HG03565 (cell line): ENCODE results near the gene LRRC40.
"Not testable (repeated sequence)": the region's sequence is repeated elsewhere in the genome, so short reads cannot be mapped to it uniquely, and the experiment has no call there.

ENCODE experiments used
- ATAC-seq: cut with Tn5 transposase; IDR thresholded peaks from one replicate; pipeline ENCODE4 v1.9.1; 2021; ENCODE audit warnings: mild to moderate bottlenecking, moderate library complexity; ENCODE audit not compliant: unreplicated experiment

The LRRC40 gene

GRCh38 chr1:70205434-70206118 is at the start of gene LRRC40:
LRRC40 (minus strand) TSS chr1:70205579; CDS start chr1:70205540, 39 bp downstream.
- peak; percentile 77 for ATAC-seq

- no peak for ATAC-seq
These were observed 43.4 kb upstream of the LRRC40 start for GRCh38 chr1:70248729-70249128.

GRCh38 chr1:70247768-70248167 is 42.4 kb upstream of the LRRC40 start:
- no peak for ATAC-seq

GRCh38 chr1:70247122-70247521 is 41.7 kb upstream of the LRRC40 start:
- ATAC-seq: no peak

- no peak for ATAC-seq
These were observed 34.6 kb upstream of the LRRC40 start for GRCh38 chr1:70239940-70240339.

- ATAC-seq: no peak
These were observed 29.4 kb upstream of the LRRC40 start for GRCh38 chr1:70234733-70235132.

GRCh38 chr1:70231475-70231874 is 26.1 kb upstream of the LRRC40 start:
- no peak for ATAC-seq

GRCh38 chr1:70228670-70229069 is 23.3 kb upstream of the LRRC40 start:
- ATAC-seq: no peak

- peak; percentile 55 for ATAC-seq
These were observed 22.1 kb upstream of the LRRC40 start for GRCh38 chr1:70227439-70227838.

GRCh38 chr1:70224954-70225353 is 19.6 kb upstream of the LRRC40 start:
- ATAC-seq: no peak

GRCh38 chr1:70222716-70223235 is 17.4 kb upstream of the LRRC40 start:
- no peak for ATAC-seq

- peak; percentile 87 for ATAC-seq
These were observed 16.1 kb upstream of the LRRC40 start, which contains the start of gene SRSF11 for GRCh38 chr1:70221238-70222121. SRSF11 (plus strand) TSS chr1:70221380; CDS start chr1:70221637, 257 bp downstream.

GRCh38 chr1:70220517-70221237 is 15.3 kb upstream of the LRRC40 start:
- ATAC-seq: peak; percentile 5

- no peak for ATAC-seq
These were observed 14.6 kb upstream of the LRRC40 start for GRCh38 chr1:70220015-70220414.

- ATAC-seq: no peak
These were observed 6.2 kb upstream of the LRRC40 start for GRCh38 chr1:70211541-70211940.

- no peak for ATAC-seq
These were observed 5.4 kb upstream of the LRRC40 start for GRCh38 chr1:70210820-70211219.

GRCh38 chr1:70208292-70208691 is 2.9 kb upstream of the LRRC40 start:
- no peak for ATAC-seq

GRCh38 chr1:70207492-70207891 is 2.1 kb upstream of the LRRC40 start:
- no peak for ATAC-seq

- ATAC-seq: not testable (repeated sequence)
These were observed 1.5 kb upstream of the LRRC40 start for GRCh38 chr1:70206833-70207232.

GRCh38 chr1:70205071-70205433 is 327 bp downstream of the LRRC40 start:
- peak; percentile 17 for ATAC-seq

- ATAC-seq: no peak
These were observed 779 bp downstream of the LRRC40 start for GRCh38 chr1:70204600-70204999.
